ENCODE data around the gene SMAD5.

The SMAD5 gene

GRCh38 chr5:136232316-136232715 is 99.7 kb downstream of the SMAD5 start:
- H3K4me1 ChIP-seq: no peaks in the 10 kb centered on the region

More at GRCh38 chr5:136232316-136232715, 99.7 kb downstream of the SMAD5 start:
- Histone ChIP-seq H2AFZ (no peak overlapping the region), H3K27ac (no peak overlapping the region), H3K9ac (no peak overlapping the region), H3K79me2 (no peaks in the 10 kb centered on the region), H3K4me3 (ENCODE audit: low read depth, low read length) (no peak overlapping the region), H3K4me2 (ENCODE audit: low read length) (no peak overlapping the region), H3K27me3 (ENCODE audit: control insufficient read depth, insufficient read depth, low read length) (no peaks in the 10 kb centered on the region), H3K36me3 (ENCODE audit: control insufficient read depth, insufficient read depth, low read length) (no peaks in the 10 kb centered on the region), H3K9me3 (ENCODE audit: control insufficient read depth, low read length) (no peaks in the 10 kb centered on the region)
- TF ChIP-seq, protein P1, sequence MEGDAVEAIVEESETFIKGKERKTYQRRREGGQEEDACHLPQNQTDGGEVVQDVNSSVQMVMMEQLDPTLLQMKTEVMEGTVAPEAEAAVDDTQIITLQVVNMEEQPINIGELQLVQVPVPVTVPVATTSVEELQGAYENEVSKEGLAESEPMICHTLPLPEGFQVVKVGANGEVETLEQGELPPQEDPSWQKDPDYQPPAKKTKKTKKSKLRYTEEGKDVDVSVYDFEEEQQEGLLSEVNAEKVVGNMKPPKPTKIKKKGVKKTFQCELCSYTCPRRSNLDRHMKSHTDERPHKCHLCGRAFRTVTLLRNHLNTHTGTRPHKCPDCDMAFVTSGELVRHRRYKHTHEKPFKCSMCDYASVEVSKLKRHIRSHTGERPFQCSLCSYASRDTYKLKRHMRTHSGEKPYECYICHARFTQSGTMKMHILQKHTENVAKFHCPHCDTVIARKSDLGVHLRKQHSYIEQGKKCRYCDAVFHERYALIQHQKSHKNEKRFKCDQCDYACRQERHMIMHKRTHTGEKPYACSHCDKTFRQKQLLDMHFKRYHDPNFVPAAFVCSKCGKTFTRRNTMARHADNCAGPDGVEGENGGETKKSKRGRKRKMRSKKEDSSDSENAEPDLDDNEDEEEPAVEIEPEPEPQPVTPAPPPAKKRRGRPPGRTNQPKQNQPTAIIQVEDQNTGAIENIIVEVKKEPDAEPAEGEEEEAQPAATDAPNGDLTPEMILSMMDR (IDR thresholded peaks at IDR 0.05): no peak

All from parathyroid adenoma (tissue), 2 donors.